Psoas muscle (tissue), 8 donors: ENCODE measurements around the gene ZNF639. TPM values are rescaled to one million over a fixed set of nuclear protein-coding genes. Genes with fewer than 3 reads are reported as not detected.

Source experiments
- ATAC-seq, 4 donors: fragments of 200-7000 bp; cut with Tn5 transposase; one replicate each; pipeline ENCODE4 v1.9.1; 2020; ENCODE audit warnings: moderate library complexity in 3 of 4, mild to moderate bottlenecking in 2 of 4
- DNase-seq, 2 donors: peaks; one replicate each; pipeline ENCODE4 v3.0.0-alpha.2; 2020
- H3K27ac ChIP-seq: fragments of 200-600 bp; one replicate; pipeline ENCODE4 v1.8.0; 2022
- H3K27me3 ChIP-seq, 3 donors: fragments of 200-600 bp in 1 of 3; one replicate each; pipeline versions ENCODE4 v1.6.1 to v1.8.0; 2013 to 2022; ENCODE audit warnings: low read length in 2 of 3, mild to moderate bottlenecking in 2 of 3, moderate library complexity in 1 of 3; ENCODE audit not compliant: insufficient read depth in 3 of 3
- H3K36me3 ChIP-seq, 2 donors: fragments of 200-600 bp in 1 of 2; one replicate each; pipeline versions ENCODE4 v1.6.1 to v1.8.0; 2013 to 2022; ENCODE audit warnings: low read depth in 1 of 2, mild to moderate bottlenecking in 1 of 2, moderate library complexity in 1 of 2; ENCODE audit not compliant: insufficient read depth in 1 of 2
- H3K4me1 ChIP-seq: fragments of 200-600 bp; one replicate; pipeline ENCODE4 v1.8.0; 2022
- H3K4me3 ChIP-seq: fragments of 200-600 bp; one replicate; pipeline ENCODE4 v1.8.0; 2022; ENCODE audit warnings: mild to moderate bottlenecking
- H3K9me3 ChIP-seq: fragments of 200-600 bp; one replicate; pipeline ENCODE4 v1.8.0; 2022
- CTCF ChIP-seq: fragments of 200-600 bp; IDR thresholded peaks from one replicate; pipeline ENCODE4 v1.8.0; 2022; ENCODE audit warnings: antibody characterized with exemption
- WGBS, 3 donors: extraction: QIAGEN DNeasy Blood & Tissue Kit; methylation state at CpG; one replicate each; pipeline versions ENCODE4 v1.1.6 to v1.1.7; 2013; 5-methylcytosine and 5-hydroxymethylcytosine counted together
- intact Hi-C, 2 donors: fragments of 100-400 bp; cut with DNase I; formaldehyde crosslinking; loops; one replicate each; pipeline versions ENCODE4 v1.11.0 to v1.14.2; 2022
- polyA plus RNA-seq, 3 donors: library from polyadenylated mRNA; stranded (reverse); fragments of 200-250 nt; gene quantifications; one replicate each; pipeline ENCODE4 v1.2.3, GENCODE V29; 2013
- total RNA-seq, 4 donors: library from RNA; stranded (reverse); fragmentation: NEBNext Ultra II Directional in 2 of 4; extraction: Animal tissue kit (Norgen Biotek cat#: 25700) in 2 of 4; gene quantifications; one replicate each; pipeline versions ENCODE4 v1.2.1 to v1.2.4, GENCODE V29; 2021 to 2023
- donor health status: healthy with polysubstance abuse.
- donor health status: DM: no; HTN: no; CAD: no; lungs with moderate emphysema.
- donor health status: Bipolar disorder and iron deficiency.
- donor health status: healthy.
- donor health status: DM: yes; HTN: yes; CAD: no.
- donor health status: DM: no; HTN: no; CAD: no.
- donor health status: DM: no; HTN: no; CAD: no.
- donor health status: DM: yes; HTN: yes; CAD: no.

ZNF639 gene
- total and polyA plus RNA-seq, 7 donors, result 16.2 to 45.4 (median 27.0) TPM

GRCh38 chr3:179288845-179289244 is 34.0 kb upstream of the ZNF639 start:
- Histone ChIP-seq H3K36me3 (no peaks in the 10 kb centered on the region), H3K27me3 (no peaks in the 10 kb centered on the region), H3K4me3 (no peak overlapping the region), H3K9me3 (no peaks in the 10 kb centered on the region), H3K4me1 (no peaks in the 10 kb centered on the region), H3K27ac (no peak overlapping the region)
- no peak for DNase-seq
- WGBS, 3 donors, result 58 to 82% (median 78%) methylated on average over 4 of the region's 4 CpGs
- TF ChIP-seq CTCF, result no peak
- no peak for ATAC-seq
- intact Hi-C loops, result no loop called here

GRCh38 chr3:179289295-179289694 is 33.5 kb upstream of the ZNF639 start:
- no peaks in the 10 kb centered on the region for H3K27me3 ChIP-seq
- H3K27ac ChIP-seq, result no peak overlapping the region
- ATAC-seq (no peak), DNase-seq (no peak)
- H3K36me3 ChIP-seq, result no peaks in the 10 kb centered on the region
- 52 to 63% (median 57%) methylated on average over 3 of the region's 3 CpGs for WGBS, 3 donors
- no peak for TF ChIP-seq CTCF
- intact Hi-C loops, result no loop called here
- no peaks in the 10 kb centered on the region for H3K9me3 ChIP-seq
- no peaks in the 10 kb centered on the region for H3K4me1 ChIP-seq
- H3K4me3 ChIP-seq, result no peak overlapping the region

GRCh38 chr3:179292450-179292849 is 30.4 kb upstream of the ZNF639 start:
- Histone ChIP-seq H3K4me1 (no peaks in the 10 kb centered on the region), H3K9me3 (no peaks in the 10 kb centered on the region), H3K4me3 (no peak overlapping the region), H3K27me3 (peaks cover 0 to 3% (median 0%) of the 10 kb centered on the region in 3 donors), H3K27ac (no peak overlapping the region), H3K36me3 (no peaks in the 10 kb centered on the region)
- intact Hi-C loops, result no loop called here
- 53 to 77% (median 73%) methylated on average over 2 of the region's 2 CpGs for WGBS, 3 donors
- no peak for TF ChIP-seq CTCF
- ATAC-seq (no peak), DNase-seq (no peak)

- no peaks in the 10 kb centered on the region for H3K36me3 ChIP-seq
- ATAC-seq, result no peak
- H3K4me1 ChIP-seq, result no peaks in the 10 kb centered on the region
- H3K27me3 ChIP-seq, result peaks cover 0 to 3% (median 0%) of the 10 kb centered on the region in 3 donors
- DNase-seq, result no peak
- H3K27ac ChIP-seq, result no peak overlapping the region
- intact Hi-C loops, result no loop called here
- H3K9me3 ChIP-seq, result no peaks in the 10 kb centered on the region
- 64 to 82% (median 79%) methylated on average over 5 of the region's 5 CpGs for WGBS, 3 donors
- H3K4me3 ChIP-seq, result no peak overlapping the region
- TF ChIP-seq CTCF, result no peak
Measured at GRCh38 chr3:179297971-179298725, 24.7 kb upstream of the ZNF639 start.

- Histone ChIP-seq H3K4me1 (no peaks in the 10 kb centered on the region), H3K36me3 (no peaks in the 10 kb centered on the region), H3K27ac (no peak overlapping the region), H3K27me3 (peaks cover 0 to 3% (median 0%) of the 10 kb centered on the region in 3 donors), H3K9me3 (no peaks in the 10 kb centered on the region), H3K4me3 (no peak overlapping the region)
- ATAC-seq (no peak), DNase-seq (no peak)
- intact Hi-C loops, result no loop called here
- no peak for TF ChIP-seq CTCF
- WGBS, 3 donors, result 86 to 91% (median 91%) methylated on average over 2 of the region's 2 CpGs
Measured at GRCh38 chr3:179299316-179299715, 23.5 kb upstream of the ZNF639 start.
